Lung (tissue), 12 donors: ENCODE data around the gene SPTBN1. TPM values are rescaled to one million over a fixed set of nuclear protein-coding genes. Genes with fewer than 3 reads are reported as not detected.

Source experiments
- ATAC-seq: fragments of 200-7000 bp; cut with Tn5 transposase; one replicate; pipeline ENCODE4 v1.9.1; 2020; ENCODE audit warnings: moderate number of reproducible peaks; ENCODE audit not compliant: insufficient read depth, low FRiP score
- DNase-seq, 3 donors: peaks; one replicate each; pipeline ENCODE4 v3.0.0-alpha.2; 2013 to 2017
- H3K27ac ChIP-seq, 2 donors: one replicate each; pipeline ENCODE4 v1.5.1; 2013; ENCODE audit warnings: mild to moderate bottlenecking in 2 of 2, moderate library complexity in 2 of 2, control low read depth in 1 of 2, inconsistent platforms in 1 of 2, low read depth in 1 of 2, low read length in 1 of 2
- H3K27me3 ChIP-seq, 3 donors: one replicate each; pipeline ENCODE4 v1.5.1; 2013; ENCODE audit warnings: low read length in 2 of 3; ENCODE audit not compliant: control insufficient read depth in 3 of 3, insufficient read depth in 3 of 3
- H3K36me3 ChIP-seq, 4 donors: one replicate each; pipeline ENCODE4 v1.5.1; 2013; ENCODE audit warnings: low read length in 4 of 4, mild to moderate bottlenecking in 1 of 4, moderate library complexity in 1 of 4; ENCODE audit not compliant: control insufficient read depth in 4 of 4, insufficient read depth in 4 of 4
- H3K4me1 ChIP-seq, 5 donors: one replicate each; pipeline ENCODE4 v1.5.1; 2013; ENCODE audit warnings: low read length in 5 of 5, mild to moderate bottlenecking in 2 of 5, moderate library complexity in 1 of 5; ENCODE audit not compliant: control insufficient read depth in 5 of 5, insufficient read depth in 5 of 5
- H3K4me3 ChIP-seq: one replicate; pipeline ENCODE4 v1.5.1; 2013; ENCODE audit warnings: mild to moderate bottlenecking, control low read depth, moderate library complexity
- H3K9ac ChIP-seq, 2 donors: one replicate each; pipeline ENCODE4 v1.5.1; 2013; ENCODE audit warnings: low read length in 2 of 2, control low read depth in 1 of 2; ENCODE audit not compliant: insufficient read depth in 1 of 2
- H3K9me3 ChIP-seq, 4 donors: one replicate each; pipeline ENCODE4 v1.5.1; 2013; ENCODE audit warnings: low read length in 3 of 4, mild to moderate bottlenecking in 1 of 4, moderate library complexity in 1 of 4; ENCODE audit not compliant: control insufficient read depth in 4 of 4, insufficient read depth in 3 of 4
- WGBS, 2 donors: extraction: QIAGEN DNeasy Blood & Tissue Kit; methylation state at CpG; one replicate each; pipeline ENCODE4 v1.1.7; 2013; 5-methylcytosine and 5-hydroxymethylcytosine counted together
- polyA plus RNA-seq, 2 donors: library from polyadenylated mRNA; stranded (reverse); fragments of 200-250 nt; gene quantifications; one replicate each; pipeline ENCODE4 v1.2.1, GENCODE V29; 2013
- total RNA-seq, 2 donors: library from RNA; depleted of rRNA in 1 of 2; stranded (reverse); fragments of >200 nt in 1 of 2; gene quantifications; one replicate each; pipeline ENCODE4 v1.2.1, GENCODE V29; 2014 to 2021
- TF ChIP-seq, protein P1 (sequence below): IDR thresholded peaks from 2 replicates; pipeline ENCODE4 v1.5.1; 2012; ENCODE audit warnings: mild to moderate bottlenecking; ENCODE audit errors: control extremely low read depth, extremely low read depth
- donor health status: control.
- donor health status: control.
- donor health status: Bipolar disorder and iron deficiency.
- donor health status: healthy.
- donor health status: DM: yes; HTN: yes; CAD: no.

Gene SPTBN1
- total and polyA plus RNA-seq, 4 donors: 89.4 to 715 (median 275) TPM

DNA sequence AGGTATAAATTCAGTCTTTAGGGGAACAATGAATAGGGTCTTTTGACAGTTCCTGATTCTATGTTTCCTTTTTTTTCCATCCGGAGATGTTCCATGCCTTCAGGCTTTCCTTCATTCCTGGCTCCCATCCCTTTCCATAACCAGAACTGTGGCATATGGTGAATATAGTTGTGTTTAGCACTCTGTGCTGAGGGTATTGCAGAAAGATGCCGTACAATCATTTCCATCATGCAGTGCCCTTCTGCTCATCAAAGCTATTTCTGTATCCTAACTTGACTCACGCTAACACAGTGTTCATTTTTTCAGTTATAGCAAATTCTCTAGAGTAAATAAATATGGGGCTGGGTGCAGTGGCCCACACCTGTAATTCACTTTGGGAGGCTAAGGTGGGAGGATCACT lies 135.4 kb downstream of the SPTBN1 start:
- 59 to 78% methylated on average over 3 of the region's 3 CpGs for WGBS, 2 donors
- Histone ChIP-seq H3K27ac (peak overlapping the region in 1 of 2 donors; percentile 39), H3K4me3 (no peak overlapping the region), H3K36me3 (peaks cover 0 to 24% (median 13%) of the 10 kb centered on the region in 4 donors), H3K27me3 (no peaks in the 10 kb centered on the region), H3K9ac (no peak overlapping the region), H3K9me3 (no peaks in the 10 kb centered on the region), H3K4me1 (peaks cover 4 to 43% (median 20%) of the 10 kb centered on the region in 5 donors)
- TF ChIP-seq, protein P1, sequence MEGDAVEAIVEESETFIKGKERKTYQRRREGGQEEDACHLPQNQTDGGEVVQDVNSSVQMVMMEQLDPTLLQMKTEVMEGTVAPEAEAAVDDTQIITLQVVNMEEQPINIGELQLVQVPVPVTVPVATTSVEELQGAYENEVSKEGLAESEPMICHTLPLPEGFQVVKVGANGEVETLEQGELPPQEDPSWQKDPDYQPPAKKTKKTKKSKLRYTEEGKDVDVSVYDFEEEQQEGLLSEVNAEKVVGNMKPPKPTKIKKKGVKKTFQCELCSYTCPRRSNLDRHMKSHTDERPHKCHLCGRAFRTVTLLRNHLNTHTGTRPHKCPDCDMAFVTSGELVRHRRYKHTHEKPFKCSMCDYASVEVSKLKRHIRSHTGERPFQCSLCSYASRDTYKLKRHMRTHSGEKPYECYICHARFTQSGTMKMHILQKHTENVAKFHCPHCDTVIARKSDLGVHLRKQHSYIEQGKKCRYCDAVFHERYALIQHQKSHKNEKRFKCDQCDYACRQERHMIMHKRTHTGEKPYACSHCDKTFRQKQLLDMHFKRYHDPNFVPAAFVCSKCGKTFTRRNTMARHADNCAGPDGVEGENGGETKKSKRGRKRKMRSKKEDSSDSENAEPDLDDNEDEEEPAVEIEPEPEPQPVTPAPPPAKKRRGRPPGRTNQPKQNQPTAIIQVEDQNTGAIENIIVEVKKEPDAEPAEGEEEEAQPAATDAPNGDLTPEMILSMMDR: no peak
- DNase-seq: no peak
- ATAC-seq: no peak

DNA sequence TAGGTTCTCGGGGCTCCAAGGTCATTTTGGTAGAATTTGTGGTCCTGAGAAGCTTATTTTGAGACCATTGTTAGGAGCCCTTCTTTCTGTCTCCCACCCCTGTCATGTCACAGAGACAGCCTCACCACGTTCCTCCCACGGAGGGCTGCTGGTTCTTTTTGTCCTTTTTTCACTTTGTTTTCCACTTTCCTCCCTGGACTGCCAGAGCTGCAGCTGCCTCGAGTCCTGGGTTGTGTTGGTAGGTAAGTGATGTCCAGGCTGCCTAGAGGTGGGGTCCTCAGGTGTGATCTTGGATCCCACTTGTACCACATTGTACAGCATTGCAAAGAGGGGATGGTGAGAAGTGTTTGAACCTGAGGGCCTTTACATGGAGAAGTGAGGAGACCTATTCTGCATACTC lies 137.1 kb downstream of the SPTBN1 start:
- H3K27me3 ChIP-seq: no peaks in the 10 kb centered on the region
- H3K9me3 ChIP-seq: no peaks in the 10 kb centered on the region
- WGBS, 2 donors: 89 to 95% methylated on average over 4 of the region's 4 CpGs
- no peak overlapping the region for H3K9ac ChIP-seq
- peak overlapping the region in 1 of 2 donors; percentile 1 for H3K27ac ChIP-seq
- DNase-seq (peak in 1 of 3 donors; percentile 1), ATAC-seq (no peak)
- no peak overlapping the region for H3K4me3 ChIP-seq
- peaks cover 0 to 23% (median 13%) of the 10 kb centered on the region in 4 donors for H3K36me3 ChIP-seq
- TF ChIP-seq, protein P1: no peak
- peaks cover 7 to 43% (median 27%) of the 10 kb centered on the region in 5 donors for H3K4me1 ChIP-seq

DNA sequence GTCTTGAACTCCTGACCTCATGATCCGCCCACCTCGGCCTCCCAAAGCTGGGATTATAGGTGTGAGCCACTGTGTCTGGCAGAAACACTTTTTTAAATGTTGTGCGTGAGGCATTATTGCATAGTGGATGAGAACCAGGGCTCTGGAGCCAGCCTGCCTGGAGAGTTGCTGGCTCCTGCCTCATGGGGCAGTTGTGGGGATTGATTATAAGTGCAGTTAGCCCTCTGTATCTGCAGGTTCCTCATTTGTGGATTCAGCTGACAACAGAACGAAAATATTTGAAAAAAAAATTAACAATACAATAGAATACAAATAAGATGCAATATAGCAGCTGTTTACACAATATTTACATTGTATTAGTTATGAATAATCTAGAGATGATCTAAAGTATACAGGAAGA lies 137.9 kb downstream of the SPTBN1 start:
- Histone ChIP-seq H3K27me3 (no peaks in the 10 kb centered on the region), H3K4me1 (peaks cover 7 to 46% (median 26%) of the 10 kb centered on the region in 5 donors), H3K9me3 (no peaks in the 10 kb centered on the region), H3K36me3 (peaks cover 0 to 31% (median 19%) of the 10 kb centered on the region in 4 donors), H3K9ac (no peak overlapping the region), H3K4me3 (no peak overlapping the region), H3K27ac (no peak overlapping the region)
- ATAC-seq (no peak), DNase-seq (peak in 1 of 3 donors; percentile 2)
- WGBS, 2 donors: 67 to 82% methylated on average over 4 of the region's 4 CpGs
- TF ChIP-seq, protein P1: no peak
